HFF-Myc (cell line): ENCODE measurements around the gene CENPP.

ENCODE experiments used
- DNase-seq: peaks from one replicate; pipeline ENCODE4 v3.0.0-alpha.2; 2011; ENCODE audit warnings: low read depth; ENCODE audit errors: extremely low read depth
- H3K4me3 ChIP-seq: replicated peaks from 2 replicates; pipeline ENCODE4 v1.5.1; 2011; ENCODE audit warnings: low read depth, mild to moderate bottlenecking, control low read depth, low read length
- TF ChIP-seq, protein P1 (sequence below): IDR thresholded peaks from 2 replicates; pipeline ENCODE4 v1.5.1; 2012; ENCODE audit warnings: mild to moderate bottlenecking, low read depth, low read length, control low read depth; ENCODE audit errors: missing control alignments

The CENPP gene

DNA sequence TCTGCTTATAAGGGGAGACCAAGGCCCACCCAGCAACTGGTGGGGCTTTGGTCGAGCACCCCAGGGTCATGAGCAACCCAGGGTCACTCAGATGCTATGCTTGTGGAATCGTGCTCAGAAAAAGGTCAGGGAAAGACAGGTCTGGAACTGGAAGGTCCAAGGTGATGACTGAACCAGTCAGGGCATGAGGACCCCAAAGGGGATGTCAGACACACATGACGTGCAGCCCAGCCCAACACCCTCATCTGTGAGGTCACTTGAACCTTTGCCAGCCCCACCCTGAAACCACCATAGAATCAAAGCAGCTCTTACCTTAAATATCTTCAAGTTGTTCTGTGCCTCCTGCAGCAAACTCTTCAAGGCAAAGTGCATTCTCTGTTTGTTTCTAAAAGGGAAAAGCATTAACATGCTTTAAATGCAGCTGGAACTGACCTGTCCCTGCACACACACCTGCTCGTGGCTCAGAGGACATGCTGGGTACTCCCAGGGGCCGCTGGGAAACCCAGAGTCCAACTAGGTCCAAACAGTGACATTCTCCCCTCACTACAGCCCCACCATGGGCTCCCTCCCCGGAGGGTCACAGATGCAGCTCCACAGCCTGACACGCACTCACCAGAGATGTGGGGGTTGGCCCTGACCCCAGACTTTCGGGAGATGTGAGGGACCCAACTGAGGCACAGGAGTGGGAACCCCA is 314.8 kb downstream of the CENPP start:
- H3K4me3 ChIP-seq = no peak overlapping the region
- no peak for DNase-seq
- TF ChIP-seq, protein P1, sequence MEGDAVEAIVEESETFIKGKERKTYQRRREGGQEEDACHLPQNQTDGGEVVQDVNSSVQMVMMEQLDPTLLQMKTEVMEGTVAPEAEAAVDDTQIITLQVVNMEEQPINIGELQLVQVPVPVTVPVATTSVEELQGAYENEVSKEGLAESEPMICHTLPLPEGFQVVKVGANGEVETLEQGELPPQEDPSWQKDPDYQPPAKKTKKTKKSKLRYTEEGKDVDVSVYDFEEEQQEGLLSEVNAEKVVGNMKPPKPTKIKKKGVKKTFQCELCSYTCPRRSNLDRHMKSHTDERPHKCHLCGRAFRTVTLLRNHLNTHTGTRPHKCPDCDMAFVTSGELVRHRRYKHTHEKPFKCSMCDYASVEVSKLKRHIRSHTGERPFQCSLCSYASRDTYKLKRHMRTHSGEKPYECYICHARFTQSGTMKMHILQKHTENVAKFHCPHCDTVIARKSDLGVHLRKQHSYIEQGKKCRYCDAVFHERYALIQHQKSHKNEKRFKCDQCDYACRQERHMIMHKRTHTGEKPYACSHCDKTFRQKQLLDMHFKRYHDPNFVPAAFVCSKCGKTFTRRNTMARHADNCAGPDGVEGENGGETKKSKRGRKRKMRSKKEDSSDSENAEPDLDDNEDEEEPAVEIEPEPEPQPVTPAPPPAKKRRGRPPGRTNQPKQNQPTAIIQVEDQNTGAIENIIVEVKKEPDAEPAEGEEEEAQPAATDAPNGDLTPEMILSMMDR = no peak

DNA sequence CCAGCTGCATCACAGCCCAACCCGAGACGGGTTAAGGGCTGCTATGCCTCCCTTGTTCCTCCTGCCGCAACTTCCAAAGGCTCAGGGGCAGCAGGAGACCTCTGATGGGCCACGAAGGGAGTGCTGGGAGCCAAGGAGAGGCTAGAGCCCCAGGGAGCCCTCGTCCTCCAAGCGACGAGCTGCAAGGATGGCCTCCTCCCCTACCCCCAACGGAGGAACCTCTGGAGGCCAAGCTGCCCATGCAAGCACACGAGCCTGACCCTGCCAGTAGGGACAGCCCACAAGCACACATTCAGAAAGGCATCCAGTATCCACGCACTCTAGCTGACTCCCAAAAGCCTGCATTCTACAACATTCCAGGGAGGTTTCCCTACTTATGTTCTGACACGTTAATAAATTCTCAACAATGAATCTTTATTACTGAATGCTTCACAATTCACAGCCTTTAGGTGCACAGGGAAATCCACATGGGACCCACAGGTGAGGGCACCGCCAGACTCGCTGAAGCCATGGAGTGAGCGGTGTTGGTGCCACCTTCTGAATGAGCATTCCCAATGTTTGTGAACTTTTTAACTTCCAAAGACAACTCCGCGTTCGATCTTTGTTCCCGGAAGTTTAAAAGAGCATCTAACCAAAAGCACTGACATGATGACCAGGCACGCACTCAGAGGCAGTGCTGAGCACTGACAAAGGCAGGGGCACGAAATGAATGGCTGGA is 315.5 kb downstream of the CENPP start:
- TF ChIP-seq, protein P1 = no peak
- no peak for DNase-seq
- H3K4me3 ChIP-seq = no peak overlapping the region

DNA sequence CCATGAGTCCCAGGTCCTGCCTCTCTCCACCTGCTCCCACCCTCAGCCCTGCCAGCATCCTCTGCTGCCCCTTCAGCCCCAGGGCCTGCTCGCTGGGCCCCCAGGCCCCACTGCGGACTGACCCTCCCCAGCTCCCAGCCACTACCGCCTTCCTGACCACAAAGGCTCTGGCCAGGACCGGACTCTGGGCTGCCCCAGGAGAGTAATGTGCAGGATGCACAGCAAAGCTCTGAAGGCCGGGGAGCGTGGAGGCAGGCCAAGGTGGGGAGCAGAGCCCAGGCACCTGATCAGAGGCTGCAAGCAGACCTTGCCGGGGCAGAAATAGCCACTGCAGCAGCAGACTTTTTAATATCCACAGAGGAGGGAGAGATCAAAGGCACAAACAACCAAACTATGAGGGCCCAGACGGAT is 316.3 kb downstream of the CENPP start:
- DNase-seq = no peak
- TF ChIP-seq, protein P1 = no peak
- H3K4me3 ChIP-seq = no peak overlapping the region

DNA sequence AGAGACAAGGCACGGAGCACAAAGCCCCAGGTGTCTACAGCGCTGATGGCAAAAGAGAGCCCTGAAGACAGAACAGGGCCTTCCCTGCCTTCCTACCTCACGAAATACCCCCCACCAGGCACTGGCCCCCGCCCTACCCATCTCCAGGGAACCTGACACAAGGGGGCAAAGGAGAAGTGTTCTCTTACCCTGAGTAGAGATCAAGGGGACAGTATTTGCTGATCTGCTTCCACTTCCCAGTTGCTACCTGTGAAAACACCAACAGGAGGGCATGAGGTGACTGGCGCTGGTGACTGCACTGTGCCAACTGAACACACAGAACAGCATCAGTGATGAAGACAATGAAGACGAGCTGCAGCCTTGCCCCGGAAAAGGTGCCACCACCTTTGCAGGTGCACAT is 316.8 kb downstream of the CENPP start:
- TF ChIP-seq, protein P1 = no peak
- DNase-seq = no peak
- H3K4me3 ChIP-seq = no peak overlapping the region

DNA sequence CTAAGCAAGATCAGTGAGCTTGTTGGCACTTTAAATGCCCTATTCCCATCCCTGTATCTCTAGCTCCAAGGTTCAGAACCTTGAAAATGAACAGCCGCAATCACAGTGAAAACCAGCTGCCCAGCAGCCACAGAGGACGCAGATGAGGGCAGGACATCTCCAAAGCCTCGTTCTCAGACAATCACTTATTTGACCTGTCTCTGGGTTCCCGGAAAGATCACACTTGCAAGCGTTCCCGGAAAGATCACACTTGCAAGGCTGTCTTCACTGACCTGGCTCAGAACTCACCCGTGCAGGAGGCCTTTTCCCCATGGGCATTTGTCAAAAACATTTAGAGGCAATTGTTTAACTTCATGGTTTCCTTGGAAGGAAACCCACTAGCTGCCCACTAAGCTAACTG is 318.5 kb downstream of the CENPP start:
- DNase-seq = no peak
- TF ChIP-seq, protein P1 = no peak
- H3K4me3 ChIP-seq = no peak overlapping the region

DNA sequence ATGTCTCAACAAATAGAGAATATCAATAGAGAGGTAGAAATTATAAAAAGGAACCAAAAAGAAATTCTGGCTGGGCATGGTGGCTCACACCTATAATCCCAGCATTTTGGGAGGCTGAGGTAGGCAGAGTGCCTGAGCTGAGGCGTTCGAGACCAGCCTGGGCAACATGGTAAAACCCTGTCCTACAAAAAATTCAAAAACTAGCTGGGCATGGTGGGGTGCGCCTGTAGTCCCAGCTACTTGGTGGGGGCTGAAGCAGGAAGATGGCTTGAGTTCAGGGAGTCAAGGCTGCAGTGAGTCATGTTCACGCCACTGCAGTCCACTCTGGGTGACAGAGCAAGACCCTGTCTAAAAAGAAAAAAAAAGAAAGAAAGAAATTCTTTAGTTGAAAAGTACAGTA is 319.3 kb downstream of the CENPP start:
- no peak for DNase-seq
- TF ChIP-seq, protein P1 = no peak
- no peak overlapping the region for H3K4me3 ChIP-seq
